GM19099 (cell line): ENCODE results near the gene SRP72.

Experiments used
- POLR2A ChIP-seq: IDR thresholded peaks from 3 replicates; pipeline ENCODE4 v1.6.1; 2011; ENCODE audit warnings: low read depth; ENCODE audit not compliant: insufficient read length; ENCODE audit errors: extremely low read depth

The SRP72 gene

GRCh38 chr4:56505269-56506130 is 38.1 kb downstream of the SRP72 start, which contains the start of gene ARL9:
Gene ARL9, plus strand, starts transcription at chr4:56505791. Its CDS starts 72 bp downstream, at chr4:56505863.
- no peak for TF ChIP-seq POLR2A

- TF ChIP-seq POLR2A, result no peak
These were observed 43.7 kb downstream of the SRP72 start for GRCh38 chr4:56511098-56511497.

GRCh38 chr4:56512166-56512565 is 44.7 kb downstream of the SRP72 start:
- TF ChIP-seq POLR2A, result no peak

- TF ChIP-seq POLR2A, result no peak
These were observed 46.1 kb downstream of the SRP72 start for GRCh38 chr4:56513517-56513916.

GRCh38 chr4:56530269-56531148 is 63.1 kb downstream of the SRP72 start:
- no peak for TF ChIP-seq POLR2A

- no peak for TF ChIP-seq POLR2A
These were observed 63.8 kb downstream of the SRP72 start for GRCh38 chr4:56531149-56531770.

GRCh38 chr4:56531823-56532222 is 64.4 kb downstream of the SRP72 start:
- TF ChIP-seq POLR2A, result no peak

- no peak for TF ChIP-seq POLR2A
These were observed 64.8 kb downstream of the SRP72 start for GRCh38 chr4:56532239-56532638.

- no peak for TF ChIP-seq POLR2A
These were observed 68.5 kb downstream of the SRP72 start for GRCh38 chr4:56535915-56536314.

GRCh38 chr4:56537147-56537546 is 69.7 kb downstream of the SRP72 start:
- no peak for TF ChIP-seq POLR2A

- no peak for TF ChIP-seq POLR2A
These were observed 73.4 kb downstream of the SRP72 start for GRCh38 chr4:56540826-56541225.

GRCh38 chr4:56544573-56545131 is 77.2 kb downstream of the SRP72 start:
- no peak for TF ChIP-seq POLR2A

- no peak for TF ChIP-seq POLR2A
These were observed 83.2 kb downstream of the SRP72 start for GRCh38 chr4:56550642-56551041.

GRCh38 chr4:56551516-56551915 is 84.1 kb downstream of the SRP72 start:
- no peak for TF ChIP-seq POLR2A

- TF ChIP-seq POLR2A, result no peak
These were observed 84.9 kb downstream of the SRP72 start for GRCh38 chr4:56552273-56552672.
